WTC11 (cell line): ENCODE data around the gene IQCB1. TPM values are rescaled to one million over a fixed set of nuclear protein-coding genes. Genes with fewer than 3 reads are reported as not detected.

Experiments used
- ATAC-seq: fragments of 200-7000 bp; cut with Tn5 transposase; 2 replicates; pipeline ENCODE4 v1.10.0; 2021; ENCODE audit warnings: mild to moderate bottlenecking, moderate library complexity
- CTCF ChIA-PET: fragments of 300-600 bp; sonication (Branson Sonifier 250); formaldehyde crosslinking; loops from one replicate; lab custom pipeline; 2021; ENCODE audit warnings: antibody characterized with exemption; lab: Charles Lee
- POLR2A ChIA-PET: fragments of 350-600 bp; sonication (Branson Sonifier 250); formaldehyde crosslinking; loops from one replicate; lab custom pipeline; 2021; ENCODE audit warnings: antibody characterized with exemption; lab: Charles Lee
- DNase-seq: peaks from one replicate; pipeline ENCODE4 v3.0.0; 2021; ENCODE audit warnings: low spot score
- H3K27ac Mint-ChIP-seq: 2 replicates; pipeline ENCODE4 v1.8.0; 2021; ENCODE audit warnings: mixed read lengths
- H3K27me3 Mint-ChIP-seq: 2 replicates; pipeline ENCODE4 v1.8.0; 2021; ENCODE audit warnings: low read depth, mild to moderate bottlenecking, moderate library complexity, mixed read lengths
- H3K36me3 Mint-ChIP-seq: 2 replicates; pipeline ENCODE4 v1.8.0; 2021; ENCODE audit warnings: mixed read lengths
- H3K4me1 Mint-ChIP-seq: 2 replicates; pipeline ENCODE4 v1.8.0; 2022; ENCODE audit warnings: mixed read lengths
- H3K4me3 Mint-ChIP-seq: 2 replicates; pipeline ENCODE4 v1.8.0; 2021; ENCODE audit warnings: mild to moderate bottlenecking, moderate library complexity, mixed read lengths
- H3K9me3 Mint-ChIP-seq: 2 replicates; pipeline ENCODE4 v1.8.0; 2021; ENCODE audit warnings: mixed read lengths
- ATF1 ChIP-seq: sonication (generic); formaldehyde crosslinking; IDR thresholded peaks from 2 replicates; pipeline ENCODE4 v1.8.1; 2023; ENCODE audit warnings: mild to moderate bottlenecking, moderate library complexity, missing genetic modification reagents
- ETV6 ChIP-seq: sonication (generic); formaldehyde crosslinking; IDR thresholded peaks from 2 replicates; pipeline ENCODE4 v1.8.1; 2022; ENCODE audit warnings: mild to moderate bottlenecking, missing genetic modification reagents
- FOXP1 ChIP-seq: sonication (generic); formaldehyde crosslinking; IDR thresholded peaks from 2 replicates; pipeline ENCODE4 v1.8.0; 2022; ENCODE audit warnings: missing genetic modification reagents, mild to moderate bottlenecking, moderate library complexity, borderline replicate concordance
- JUN ChIP-seq: sonication (generic); formaldehyde crosslinking; IDR thresholded peaks from 2 replicates; pipeline ENCODE4 v1.8.0; 2023; ENCODE audit warnings: mild to moderate bottlenecking, missing genetic modification reagents
- MYBL2 ChIP-seq: sonication (generic); formaldehyde crosslinking; IDR thresholded peaks from 2 replicates; pipeline ENCODE4 v1.8.1; 2023; ENCODE audit warnings: mild to moderate bottlenecking, moderate library complexity, missing genetic modification reagents
- NFYB ChIP-seq: sonication (generic); formaldehyde crosslinking; conservative IDR thresholded peaks from 2 replicates; pipeline ENCODE4 v1.8.0; 2022; ENCODE audit warnings: low read depth, missing genetic modification reagents
- SMAD3 ChIP-seq: sonication (generic); formaldehyde crosslinking; IDR thresholded peaks from 2 replicates; pipeline ENCODE4 v1.8.0; 2022; ENCODE audit warnings: missing genetic modification reagents, mild to moderate bottlenecking, borderline replicate concordance
- ZNF138 ChIP-seq: sonication (generic); formaldehyde crosslinking; conservative IDR thresholded peaks from 2 replicates; pipeline ENCODE4 v1.8.1; 2022; ENCODE audit warnings: mild to moderate bottlenecking, moderate library complexity, missing genetic modification reagents
- ZNF263 ChIP-seq: sonication (generic); formaldehyde crosslinking; IDR thresholded peaks from 2 replicates; pipeline ENCODE4 v1.8.1; 2022; ENCODE audit warnings: low read depth, mild to moderate bottlenecking, moderate library complexity, missing genetic modification reagents
- total RNA-seq: library from RNA; stranded (reverse); gene quantifications from 3 replicates; pipeline ENCODE4 v1.2.3, GENCODE V29; 2021
- TF ChIP-seq, protein P1 (sequence below): sonication (generic); formaldehyde crosslinking; conservative IDR thresholded peaks from 2 replicates; pipeline ENCODE4 v1.8.1; 2023; ENCODE audit warnings: mild to moderate bottlenecking, low read depth, missing genetic modification reagents, moderate library complexity
- TF ChIP-seq, protein P2 (sequence below): sonication (generic); formaldehyde crosslinking; IDR thresholded peaks from 2 replicates; pipeline ENCODE4 v1.8.0; 2023; ENCODE audit warnings: missing genetic modification reagents, mild to moderate bottlenecking, borderline replicate concordance
- TF ChIP-seq, protein P3 (sequence below): sonication (generic); formaldehyde crosslinking; IDR thresholded peaks from 2 replicates; pipeline ENCODE4 v1.8.0; 2023; ENCODE audit warnings: missing genetic modification reagents
- TF ChIP-seq, protein P4 (sequence below): fragments of 250-450 bp; sonication (Bioruptor Pico); IDR thresholded peaks from 2 replicates; pipeline ENCODE4 v1.9.0; 2021; ENCODE audit warnings: moderate library complexity, mild to moderate bottlenecking, inconsistent platforms, borderline replicate concordance
- TF ChIP-seq, protein P5 (sequence below): sonication (generic); formaldehyde crosslinking; IDR thresholded peaks from 2 replicates; pipeline ENCODE4 v1.8.0; 2022; ENCODE audit warnings: missing genetic modification reagents
- TF ChIP-seq, protein P6 (sequence below): sonication (generic); formaldehyde crosslinking; IDR thresholded peaks from 2 replicates; pipeline ENCODE4 v1.8.1; 2022; ENCODE audit warnings: mild to moderate bottlenecking, missing genetic modification reagents, moderate library complexity, borderline replicate concordance

Gene IQCB1
- total RNA-seq, 1 experiment from 2014 or later, result 30.2 TPM

DNA sequence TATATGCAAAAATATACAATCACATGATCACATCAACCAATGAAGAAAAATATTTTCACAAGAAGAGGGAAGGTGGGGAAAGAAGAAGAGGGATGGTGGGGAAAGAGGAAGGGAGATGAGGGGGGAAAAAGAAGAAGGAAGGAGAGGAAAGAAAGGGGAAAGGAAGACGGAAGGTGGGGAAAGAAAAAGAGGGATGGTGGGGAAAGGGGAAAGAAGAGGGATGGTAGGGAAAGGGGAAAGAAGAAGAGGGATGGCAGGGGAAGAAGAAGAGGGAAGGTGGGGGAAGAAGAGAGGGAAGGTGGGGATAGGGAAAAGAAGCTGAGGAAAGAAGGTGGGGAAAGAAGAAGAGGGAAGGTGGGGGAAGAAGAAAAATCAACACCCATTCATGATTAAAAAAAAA lies 82.1 kb downstream of the IQCB1 start (continued):
- no peak for TF ChIP-seq MYBL2 (CRISPR knock-in tag)
- TF ChIP-seq, protein P1, sequence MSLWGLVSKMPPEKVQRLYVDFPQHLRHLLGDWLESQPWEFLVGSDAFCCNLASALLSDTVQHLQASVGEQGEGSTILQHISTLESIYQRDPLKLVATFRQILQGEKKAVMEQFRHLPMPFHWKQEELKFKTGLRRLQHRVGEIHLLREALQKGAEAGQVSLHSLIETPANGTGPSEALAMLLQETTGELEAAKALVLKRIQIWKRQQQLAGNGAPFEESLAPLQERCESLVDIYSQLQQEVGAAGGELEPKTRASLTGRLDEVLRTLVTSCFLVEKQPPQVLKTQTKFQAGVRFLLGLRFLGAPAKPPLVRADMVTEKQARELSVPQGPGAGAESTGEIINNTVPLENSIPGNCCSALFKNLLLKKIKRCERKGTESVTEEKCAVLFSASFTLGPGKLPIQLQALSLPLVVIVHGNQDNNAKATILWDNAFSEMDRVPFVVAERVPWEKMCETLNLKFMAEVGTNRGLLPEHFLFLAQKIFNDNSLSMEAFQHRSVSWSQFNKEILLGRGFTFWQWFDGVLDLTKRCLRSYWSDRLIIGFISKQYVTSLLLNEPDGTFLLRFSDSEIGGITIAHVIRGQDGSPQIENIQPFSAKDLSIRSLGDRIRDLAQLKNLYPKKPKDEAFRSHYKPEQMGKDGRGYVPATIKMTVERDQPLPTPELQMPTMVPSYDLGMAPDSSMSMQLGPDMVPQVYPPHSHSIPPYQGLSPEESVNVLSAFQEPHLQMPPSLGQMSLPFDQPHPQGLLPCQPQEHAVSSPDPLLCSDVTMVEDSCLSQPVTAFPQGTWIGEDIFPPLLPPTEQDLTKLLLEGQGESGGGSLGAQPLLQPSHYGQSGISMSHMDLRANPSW (CRISPR knock-in tag), result no peak

DNA sequence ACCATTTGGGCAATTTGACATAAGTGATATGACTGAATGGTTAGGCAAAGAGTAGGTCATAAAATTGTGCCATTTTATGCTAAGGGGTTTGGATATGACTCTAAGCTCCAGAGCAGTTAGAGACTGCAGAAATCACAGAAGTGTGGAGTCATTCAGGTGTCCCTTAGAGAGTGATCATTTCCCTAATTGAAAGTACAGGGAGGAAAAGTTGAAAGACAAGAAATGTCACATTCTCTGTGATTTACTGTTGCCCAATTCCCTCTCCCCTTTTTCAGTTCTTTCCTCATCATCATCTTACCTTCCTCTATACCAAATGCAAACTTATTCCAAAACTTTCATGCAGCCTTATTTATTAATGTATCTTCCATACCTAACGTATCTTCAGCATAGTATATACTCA lies 82.6 kb downstream of the IQCB1 start:
- Mint-ChIP-seq H3K4me3 (no peak overlapping the region), H3K27ac (no peak overlapping the region), H3K9me3 (no peaks in the 10 kb centered on the region), H3K4me1 (peaks cover 4% of the 10 kb centered on the region), H3K36me3 (no peaks in the 10 kb centered on the region), H3K27me3 (no peaks in the 10 kb centered on the region)
- CTCF ChIA-PET, result no interaction called here
- no peak for ATAC-seq
- TF ChIP-seq, protein P2, sequence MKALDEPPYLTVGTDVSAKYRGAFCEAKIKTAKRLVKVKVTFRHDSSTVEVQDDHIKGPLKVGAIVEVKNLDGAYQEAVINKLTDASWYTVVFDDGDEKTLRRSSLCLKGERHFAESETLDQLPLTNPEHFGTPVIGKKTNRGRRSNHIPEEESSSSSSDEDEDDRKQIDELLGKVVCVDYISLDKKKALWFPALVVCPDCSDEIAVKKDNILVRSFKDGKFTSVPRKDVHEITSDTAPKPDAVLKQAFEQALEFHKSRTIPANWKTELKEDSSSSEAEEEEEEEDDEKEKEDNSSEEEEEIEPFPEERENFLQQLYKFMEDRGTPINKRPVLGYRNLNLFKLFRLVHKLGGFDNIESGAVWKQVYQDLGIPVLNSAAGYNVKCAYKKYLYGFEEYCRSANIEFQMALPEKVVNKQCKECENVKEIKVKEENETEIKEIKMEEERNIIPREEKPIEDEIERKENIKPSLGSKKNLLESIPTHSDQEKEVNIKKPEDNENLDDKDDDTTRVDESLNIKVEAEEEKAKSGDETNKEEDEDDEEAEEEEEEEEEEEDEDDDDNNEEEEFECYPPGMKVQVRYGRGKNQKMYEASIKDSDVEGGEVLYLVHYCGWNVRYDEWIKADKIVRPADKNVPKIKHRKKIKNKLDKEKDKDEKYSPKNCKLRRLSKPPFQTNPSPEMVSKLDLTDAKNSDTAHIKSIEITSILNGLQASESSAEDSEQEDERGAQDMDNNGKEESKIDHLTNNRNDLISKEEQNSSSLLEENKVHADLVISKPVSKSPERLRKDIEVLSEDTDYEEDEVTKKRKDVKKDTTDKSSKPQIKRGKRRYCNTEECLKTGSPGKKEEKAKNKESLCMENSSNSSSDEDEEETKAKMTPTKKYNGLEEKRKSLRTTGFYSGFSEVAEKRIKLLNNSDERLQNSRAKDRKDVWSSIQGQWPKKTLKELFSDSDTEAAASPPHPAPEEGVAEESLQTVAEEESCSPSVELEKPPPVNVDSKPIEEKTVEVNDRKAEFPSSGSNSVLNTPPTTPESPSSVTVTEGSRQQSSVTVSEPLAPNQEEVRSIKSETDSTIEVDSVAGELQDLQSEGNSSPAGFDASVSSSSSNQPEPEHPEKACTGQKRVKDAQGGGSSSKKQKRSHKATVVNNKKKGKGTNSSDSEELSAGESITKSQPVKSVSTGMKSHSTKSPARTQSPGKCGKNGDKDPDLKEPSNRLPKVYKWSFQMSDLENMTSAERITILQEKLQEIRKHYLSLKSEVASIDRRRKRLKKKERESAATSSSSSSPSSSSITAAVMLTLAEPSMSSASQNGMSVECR (CRISPR knock-in tag), result no peak
- TF ChIP-seq, protein P3, sequence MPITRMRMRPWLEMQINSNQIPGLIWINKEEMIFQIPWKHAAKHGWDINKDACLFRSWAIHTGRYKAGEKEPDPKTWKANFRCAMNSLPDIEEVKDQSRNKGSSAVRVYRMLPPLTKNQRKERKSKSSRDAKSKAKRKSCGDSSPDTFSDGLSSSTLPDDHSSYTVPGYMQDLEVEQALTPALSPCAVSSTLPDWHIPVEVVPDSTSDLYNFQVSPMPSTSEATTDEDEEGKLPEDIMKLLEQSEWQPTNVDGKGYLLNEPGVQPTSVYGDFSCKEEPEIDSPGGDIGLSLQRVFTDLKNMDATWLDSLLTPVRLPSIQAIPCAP, result no peak
- POLR2A ChIA-PET, result no interaction called here
- DNase-seq, result no peak

DNA sequence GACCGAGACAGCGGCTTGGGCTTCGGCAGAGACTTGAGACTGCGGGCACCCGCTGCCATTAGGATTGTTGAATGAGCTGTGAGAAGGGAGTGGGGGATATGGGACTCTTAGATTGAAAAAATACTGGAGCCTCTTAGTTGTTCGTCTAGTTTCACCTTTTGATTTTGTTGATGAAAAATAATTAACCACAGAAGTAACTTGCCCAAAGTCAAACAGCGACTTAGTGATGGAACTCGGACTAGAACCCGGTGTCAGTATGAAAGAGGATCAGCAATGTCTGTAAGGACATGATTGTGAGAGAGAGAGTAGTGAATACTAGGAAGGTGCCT lies 84.8 kb downstream of the IQCB1 start:
- CTCF ChIA-PET, result interaction anchor here (1.0 to 1.6 kb wide), 2 partner anchors 203 to 245 kb away, joined by 3 to 4 read pairs; no protein-coding TSS in a partner anchor
- Mint-ChIP-seq H3K27me3 (no peaks in the 10 kb centered on the region), H3K4me3 (no peak overlapping the region), H3K9me3 (no peaks in the 10 kb centered on the region), H3K36me3 (no peaks in the 10 kb centered on the region), H3K27ac (no peak overlapping the region), H3K4me1 (peaks cover 4% of the 10 kb centered on the region)
- ATAC-seq (no peak), DNase-seq (no peak)
- POLR2A ChIA-PET, result interaction anchor here (0.7 to 1.7 kb wide), 3 partner anchors 144 to 1278 kb away, joined by 3 to 4 read pairs (median 3); partner anchors contain the start of genes FBXO40 and SLC15A2
- TF ChIP-seq ZNF138 (CRISPR knock-in tag), result no peak
- TF ChIP-seq SMAD3, result no peak
- TF ChIP-seq, protein P4, sequence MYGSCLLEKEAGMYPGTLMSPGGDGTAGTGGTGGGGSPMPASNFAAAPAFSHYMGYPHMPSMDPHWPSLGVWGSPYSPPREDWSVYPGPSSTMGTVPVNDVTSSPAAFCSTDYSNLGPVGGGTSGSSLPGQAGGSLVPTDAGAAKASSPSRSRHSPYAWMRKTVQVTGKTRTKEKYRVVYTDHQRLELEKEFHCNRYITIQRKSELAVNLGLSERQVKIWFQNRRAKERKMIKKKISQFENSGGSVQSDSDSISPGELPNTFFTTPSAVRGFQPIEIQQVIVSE, result no peak
- TF ChIP-seq, protein P1 (CRISPR knock-in tag), result no peak
- TF ChIP-seq ZNF263 (CRISPR knock-in tag), result no peak
- no peak for TF ChIP-seq NFYB (CRISPR knock-in tag)
- no peak for TF ChIP-seq FOXP1 (CRISPR knock-in tag)
- TF ChIP-seq ETV6 (CRISPR knock-in tag), result no peak
- TF ChIP-seq, protein P5, sequence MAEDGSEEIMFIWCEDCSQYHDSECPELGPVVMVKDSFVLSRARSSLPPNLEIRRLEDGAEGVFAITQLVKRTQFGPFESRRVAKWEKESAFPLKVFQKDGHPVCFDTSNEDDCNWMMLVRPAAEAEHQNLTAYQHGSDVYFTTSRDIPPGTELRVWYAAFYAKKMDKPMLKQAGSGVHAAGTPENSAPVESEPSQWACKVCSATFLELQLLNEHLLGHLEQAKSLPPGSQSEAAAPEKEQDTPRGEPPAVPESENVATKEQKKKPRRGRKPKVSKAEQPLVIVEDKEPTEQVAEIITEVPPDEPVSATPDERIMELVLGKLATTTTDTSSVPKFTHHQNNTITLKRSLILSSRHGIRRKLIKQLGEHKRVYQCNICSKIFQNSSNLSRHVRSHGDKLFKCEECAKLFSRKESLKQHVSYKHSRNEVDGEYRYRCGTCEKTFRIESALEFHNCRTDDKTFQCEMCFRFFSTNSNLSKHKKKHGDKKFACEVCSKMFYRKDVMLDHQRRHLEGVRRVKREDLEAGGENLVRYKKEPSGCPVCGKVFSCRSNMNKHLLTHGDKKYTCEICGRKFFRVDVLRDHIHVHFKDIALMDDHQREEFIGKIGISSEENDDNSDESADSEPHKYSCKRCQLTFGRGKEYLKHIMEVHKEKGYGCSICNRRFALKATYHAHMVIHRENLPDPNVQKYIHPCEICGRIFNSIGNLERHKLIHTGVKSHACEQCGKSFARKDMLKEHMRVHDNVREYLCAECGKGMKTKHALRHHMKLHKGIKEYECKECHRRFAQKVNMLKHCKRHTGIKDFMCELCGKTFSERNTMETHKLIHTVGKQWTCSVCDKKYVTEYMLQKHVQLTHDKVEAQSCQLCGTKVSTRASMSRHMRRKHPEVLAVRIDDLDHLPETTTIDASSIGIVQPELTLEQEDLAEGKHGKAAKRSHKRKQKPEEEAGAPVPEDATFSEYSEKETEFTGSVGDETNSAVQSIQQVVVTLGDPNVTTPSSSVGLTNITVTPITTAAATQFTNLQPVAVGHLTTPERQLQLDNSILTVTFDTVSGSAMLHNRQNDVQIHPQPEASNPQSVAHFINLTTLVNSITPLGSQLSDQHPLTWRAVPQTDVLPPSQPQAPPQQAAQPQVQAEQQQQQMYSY (CRISPR knock-in tag), result no peak
- TF ChIP-seq, protein P6, sequence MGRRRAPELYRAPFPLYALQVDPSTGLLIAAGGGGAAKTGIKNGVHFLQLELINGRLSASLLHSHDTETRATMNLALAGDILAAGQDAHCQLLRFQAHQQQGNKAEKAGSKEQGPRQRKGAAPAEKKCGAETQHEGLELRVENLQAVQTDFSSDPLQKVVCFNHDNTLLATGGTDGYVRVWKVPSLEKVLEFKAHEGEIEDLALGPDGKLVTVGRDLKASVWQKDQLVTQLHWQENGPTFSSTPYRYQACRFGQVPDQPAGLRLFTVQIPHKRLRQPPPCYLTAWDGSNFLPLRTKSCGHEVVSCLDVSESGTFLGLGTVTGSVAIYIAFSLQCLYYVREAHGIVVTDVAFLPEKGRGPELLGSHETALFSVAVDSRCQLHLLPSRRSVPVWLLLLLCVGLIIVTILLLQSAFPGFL, result no peak
- no peak for TF ChIP-seq ATF1 (CRISPR knock-in tag)
- TF ChIP-seq JUN (CRISPR knock-in tag), result no peak
